ENCODE data around the gene MYL3.
"Not testable (repeated sequence)": the region's sequence is repeated elsewhere in the genome, so short reads cannot be mapped to it uniquely, and the experiment has no call there.

MYL3 gene

DNA sequence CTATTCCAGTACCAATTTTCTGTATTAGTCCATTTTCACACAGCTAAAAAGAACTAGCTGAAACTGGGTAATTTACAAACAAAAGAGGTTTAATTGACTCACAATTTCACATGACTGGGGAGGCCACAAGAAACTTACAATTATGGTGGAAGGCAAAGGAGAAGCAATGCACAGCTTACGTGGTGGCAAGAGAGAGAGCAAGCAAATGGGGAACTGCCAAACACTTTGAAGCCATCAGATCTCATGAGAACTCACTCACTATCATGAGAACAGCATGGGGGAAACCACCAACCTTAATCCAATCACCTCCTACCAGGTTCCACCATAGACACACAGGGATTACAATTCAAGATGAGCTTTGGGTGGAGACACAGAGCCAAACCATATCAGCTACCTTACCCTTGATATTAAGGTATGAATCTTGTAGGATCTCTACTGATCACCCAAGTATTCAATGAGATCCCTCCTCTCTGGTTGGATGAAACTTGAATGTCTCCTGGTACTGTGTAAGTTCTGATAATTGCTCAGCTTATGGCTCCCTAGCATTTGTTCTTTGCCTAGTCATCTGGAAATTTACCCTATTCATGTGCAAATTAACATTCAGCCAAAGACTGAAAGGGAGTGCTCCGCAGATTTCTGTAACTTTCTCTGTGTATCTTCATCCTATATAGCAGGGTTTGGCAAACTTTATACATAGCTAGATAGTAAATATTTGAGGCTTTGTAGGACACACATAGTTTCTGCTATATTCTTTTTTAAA lies 38.9 kb downstream of the MYL3 start:
- no peak overlapping the region for H3K4me3 ChIP-seq (ENCODE audit: low read depth, low read length)
- TF ChIP-seq, protein P1, sequence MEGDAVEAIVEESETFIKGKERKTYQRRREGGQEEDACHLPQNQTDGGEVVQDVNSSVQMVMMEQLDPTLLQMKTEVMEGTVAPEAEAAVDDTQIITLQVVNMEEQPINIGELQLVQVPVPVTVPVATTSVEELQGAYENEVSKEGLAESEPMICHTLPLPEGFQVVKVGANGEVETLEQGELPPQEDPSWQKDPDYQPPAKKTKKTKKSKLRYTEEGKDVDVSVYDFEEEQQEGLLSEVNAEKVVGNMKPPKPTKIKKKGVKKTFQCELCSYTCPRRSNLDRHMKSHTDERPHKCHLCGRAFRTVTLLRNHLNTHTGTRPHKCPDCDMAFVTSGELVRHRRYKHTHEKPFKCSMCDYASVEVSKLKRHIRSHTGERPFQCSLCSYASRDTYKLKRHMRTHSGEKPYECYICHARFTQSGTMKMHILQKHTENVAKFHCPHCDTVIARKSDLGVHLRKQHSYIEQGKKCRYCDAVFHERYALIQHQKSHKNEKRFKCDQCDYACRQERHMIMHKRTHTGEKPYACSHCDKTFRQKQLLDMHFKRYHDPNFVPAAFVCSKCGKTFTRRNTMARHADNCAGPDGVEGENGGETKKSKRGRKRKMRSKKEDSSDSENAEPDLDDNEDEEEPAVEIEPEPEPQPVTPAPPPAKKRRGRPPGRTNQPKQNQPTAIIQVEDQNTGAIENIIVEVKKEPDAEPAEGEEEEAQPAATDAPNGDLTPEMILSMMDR (IDR thresholded peaks at IDR 0.05; ENCODE audit: borderline replicate concordance, insufficient read depth, low read depth, low read length), result no peak

DNA sequence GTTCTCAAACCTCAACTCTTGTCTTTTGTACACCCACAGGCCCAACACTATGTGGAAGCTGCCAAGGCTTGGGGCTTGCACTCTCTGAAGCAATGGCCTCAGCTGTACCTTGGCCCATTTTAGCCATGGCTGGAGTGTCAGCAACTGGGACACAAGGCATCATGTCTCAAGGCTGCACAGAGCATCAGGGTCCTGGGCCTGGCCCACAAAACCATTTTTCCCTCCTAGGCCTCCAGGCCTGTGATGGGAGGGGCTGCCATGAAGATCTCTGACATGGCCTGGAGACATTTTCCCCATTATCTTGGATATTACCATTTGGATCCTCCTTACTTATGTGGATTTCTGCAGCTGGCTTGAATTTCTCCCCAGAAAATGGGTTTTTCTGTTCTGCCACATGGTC lies 39.9 kb downstream of the MYL3 start:
- not testable (repeated sequence) for H3K4me3 ChIP-seq (ENCODE audit: low read depth, low read length)

DNA sequence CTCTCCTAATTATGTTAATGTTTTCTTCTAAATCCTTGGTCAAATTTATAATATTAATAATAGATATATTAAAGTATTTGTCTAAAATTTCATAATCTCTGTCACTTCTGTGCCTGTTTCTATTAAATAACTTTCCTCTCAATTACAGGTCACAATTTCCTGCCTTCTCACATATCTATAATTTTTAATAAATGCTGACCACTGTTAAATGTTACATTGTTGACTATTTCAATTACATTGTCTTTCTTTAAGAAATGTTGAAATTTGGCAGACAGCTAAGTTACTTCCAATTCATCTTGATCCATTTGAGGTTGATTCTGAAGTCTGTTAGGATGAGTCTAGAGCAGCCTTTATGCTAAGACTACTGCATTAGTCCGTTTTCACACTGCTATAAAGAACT lies 41.7 kb downstream of the MYL3 start:
- H3K4me3 ChIP-seq (ENCODE audit: low read depth, low read length), result no peak overlapping the region
- TF ChIP-seq, protein P1 (IDR thresholded peaks at IDR 0.05; ENCODE audit: borderline replicate concordance, insufficient read depth, low read depth, low read length), result no peak

DNA sequence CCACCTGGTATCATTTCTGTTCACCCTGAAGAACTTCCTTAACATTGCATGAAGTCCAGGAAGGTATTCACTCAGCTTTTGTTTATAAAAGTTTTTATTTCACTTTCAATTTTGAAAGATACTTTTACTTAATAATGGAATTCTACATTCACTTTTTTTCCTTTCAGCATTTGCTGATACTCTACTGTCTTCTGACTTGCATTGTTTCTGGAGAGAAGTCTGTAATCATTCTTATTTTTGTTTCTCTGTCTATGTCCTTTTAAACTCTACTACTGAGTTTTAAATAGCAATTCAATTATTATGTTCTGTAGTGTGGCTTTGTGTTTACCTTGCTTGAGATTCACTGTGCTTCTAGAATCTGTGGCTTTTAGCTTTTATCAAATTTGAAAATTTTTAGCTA lies 42.4 kb downstream of the MYL3 start:
- TF ChIP-seq, protein P1 (IDR thresholded peaks at IDR 0.05; ENCODE audit: borderline replicate concordance, insufficient read depth, low read depth, low read length), result no peak
- no peak overlapping the region for H3K4me3 ChIP-seq (ENCODE audit: low read depth, low read length)

DNA sequence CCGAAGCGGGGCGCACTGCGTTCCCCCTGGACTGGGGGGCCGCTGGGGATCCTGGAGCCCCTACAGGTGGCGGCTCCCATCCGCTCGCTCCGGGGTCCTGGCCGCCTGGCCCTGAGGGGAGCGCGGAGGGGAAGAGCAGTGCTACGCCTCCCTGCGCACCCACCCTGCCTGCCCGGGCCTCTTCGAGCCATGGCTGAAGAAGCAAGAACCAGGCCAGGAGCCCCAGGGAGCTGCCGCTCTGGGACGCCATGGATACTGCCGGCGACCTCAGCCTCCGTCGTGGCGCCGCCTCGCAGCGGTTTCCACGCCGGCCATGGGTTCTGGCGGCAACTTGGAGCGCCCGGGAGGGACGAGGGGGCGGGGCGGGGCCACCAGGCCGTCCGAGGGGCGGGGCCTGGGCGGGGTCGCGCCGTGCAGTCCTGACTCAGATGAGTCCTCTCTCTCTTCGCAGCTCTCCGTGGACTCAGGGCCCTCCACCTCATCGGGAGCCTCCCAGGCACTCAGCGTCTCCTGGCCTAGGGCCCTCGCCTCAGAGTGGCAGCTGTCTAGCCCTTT lies 50.9 kb downstream of the MYL3 start:
- no peak overlapping the region for H3K4me3 ChIP-seq (ENCODE audit: low read depth, low read length)
- TF ChIP-seq, protein P1 (IDR thresholded peaks at IDR 0.05; ENCODE audit: borderline replicate concordance, insufficient read depth, low read depth, low read length), result no peak

DNA sequence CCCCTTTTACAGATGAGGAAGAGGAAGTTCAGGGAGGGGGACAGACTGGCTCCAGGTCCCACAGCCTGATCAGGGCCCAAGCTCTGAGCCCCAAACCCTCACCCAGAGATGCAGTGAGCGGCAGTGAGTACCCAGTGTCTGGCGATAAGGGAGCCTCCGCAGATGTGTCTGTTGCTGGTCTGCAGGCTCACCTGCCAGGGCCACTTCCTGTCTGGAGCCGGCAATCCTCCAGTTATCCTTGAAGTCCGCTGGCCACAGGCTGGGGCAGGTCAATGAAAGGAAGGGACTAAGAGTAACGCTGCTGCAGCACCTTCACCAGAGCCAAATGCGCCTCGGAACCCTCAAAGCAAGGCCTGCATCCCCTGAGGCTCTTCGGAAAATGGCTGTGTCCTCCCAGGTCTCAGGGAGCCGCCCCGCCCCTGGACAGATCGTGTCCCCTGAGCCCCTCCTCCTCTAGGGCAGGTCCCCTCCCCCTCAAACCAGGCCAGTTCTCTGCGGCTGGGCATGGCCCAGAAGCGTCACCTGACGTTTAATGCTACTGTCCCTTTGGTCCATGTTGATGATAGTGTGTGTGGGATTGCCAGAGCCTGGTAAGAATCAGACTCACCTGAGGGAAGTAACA lies 51.5 kb downstream of the MYL3 start:
- no peak overlapping the region for H3K4me3 ChIP-seq (ENCODE audit: low read depth, low read length)
- TF ChIP-seq, protein P1 (IDR thresholded peaks at IDR 0.05; ENCODE audit: borderline replicate concordance, insufficient read depth, low read depth, low read length), result no peak

DNA sequence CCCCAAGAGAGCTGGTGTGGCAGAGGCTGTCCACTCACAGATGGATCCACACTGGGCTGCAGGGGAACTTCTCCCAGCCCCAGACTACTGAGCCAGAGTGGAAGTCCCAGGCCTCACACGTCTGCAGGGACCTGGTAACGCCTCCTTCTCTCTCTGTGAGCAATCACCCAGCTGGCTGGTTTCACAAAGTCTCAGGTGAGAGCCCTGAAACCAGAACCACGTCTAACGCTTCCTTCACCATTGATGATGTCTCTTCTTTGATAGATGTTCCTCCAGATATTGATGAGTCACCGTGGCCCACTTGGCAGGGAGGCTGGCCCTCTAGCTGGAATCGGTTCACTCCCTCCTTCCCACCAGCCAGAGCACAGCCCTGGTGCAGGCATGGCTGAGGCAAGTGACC lies 54.5 kb downstream of the MYL3 start:
- not testable (repeated sequence) for H3K4me3 ChIP-seq (ENCODE audit: low read depth, low read length)
